OCI-LY7 (cell line): ENCODE measurements around the gene IKZF1. TPM values are rescaled to one million over a fixed set of nuclear protein-coding genes. Genes with fewer than 3 reads are reported as not detected.
A peak's percentile ranks its signal among the peaks of the same experiment; 100 is the strongest.

Source experiments
- BruUV-seq: library from RNA; stranded (reverse); fragments of 400-500 nt; replicated peaks from 2 replicates; lab custom pipeline; 2021; lab: Mats Ljungman, UMichigan
- CTCF ChIA-PET: fragments of 300-600 bp; sonication (Branson Sonifier 250); formaldehyde crosslinking; loops from one replicate; lab custom pipeline; 2022; ENCODE audit warnings: antibody characterized with exemption; ENCODE audit not compliant: unreplicated experiment; lab: Charles Lee
- POLR2A ChIA-PET: fragments of 300-600 bp; sonication (Branson Sonifier 250); formaldehyde crosslinking; loops from one replicate; lab custom pipeline; 2022; ENCODE audit warnings: antibody characterized with exemption; lab: Charles Lee
- DNase-seq: peaks from one replicate; pipeline ENCODE4 v3.0.0-alpha.2; 2015; ENCODE audit warnings: low spot score
- H2AFZ ChIP-seq: fragments of 200-600 bp; sonication (generic), shearing (Covaris generic); 2 replicates; pipeline ENCODE4 v1.6.1; 2014; ENCODE audit warnings: mild to moderate bottlenecking, antibody characterized with exemption, low read length, moderate library complexity
- H3K27ac ChIP-seq: fragments of 200-600 bp; sonication (generic); 2 replicates; pipeline ENCODE4 v1.5.1; 2014; ENCODE audit warnings: mixed run types, low read depth, mild to moderate bottlenecking, moderate library complexity, low read length, inconsistent platforms; ENCODE audit not compliant: poor library complexity, severe bottlenecking
- H3K36me3 ChIP-seq: fragments of 200-600 bp; sonication (generic); 2 replicates; pipeline ENCODE4 v1.6.1; 2014; ENCODE audit warnings: mild to moderate bottlenecking, antibody characterized with exemption, low read length, moderate library complexity, mixed read lengths; ENCODE audit not compliant: insufficient read depth
- H3K4me1 ChIP-seq: fragments of 200-600 bp; sonication (generic); 2 replicates; pipeline ENCODE4 v1.5.1; 2014; ENCODE audit warnings: mild to moderate bottlenecking, low read length; ENCODE audit not compliant: insufficient read depth, poor library complexity, severe bottlenecking
- H3K4me2 ChIP-seq: fragments of 200-600 bp; sonication (generic); 2 replicates; pipeline ENCODE4 v1.6.1; 2014; ENCODE audit warnings: mild to moderate bottlenecking, low read length
- H3K4me3 ChIP-seq: fragments of 200-600 bp; sonication (generic); 2 replicates; pipeline ENCODE4 v1.5.1; 2014; ENCODE audit warnings: mild to moderate bottlenecking, low read depth, low read length; ENCODE audit not compliant: poor library complexity, severe bottlenecking
- H3K79me2 ChIP-seq: fragments of 200-600 bp; sonication (generic); 2 replicates; pipeline ENCODE4 v1.6.1; 2016; ENCODE audit warnings: low read depth, mild to moderate bottlenecking, low read length, moderate library complexity, mixed read lengths; ENCODE audit not compliant: insufficient read depth
- H3K9me2 ChIP-seq: fragments of 200-600 bp; sonication (generic); 2 replicates; pipeline ENCODE4 v1.6.1; 2016; ENCODE audit warnings: mild to moderate bottlenecking, low read length, mixed read lengths; ENCODE audit not compliant: insufficient read depth
- H3K9me3 ChIP-seq: fragments of 200-600 bp; sonication (generic); 2 replicates; pipeline ENCODE4 v1.6.1; 2014; ENCODE audit warnings: mild to moderate bottlenecking, mixed run types, low read length, mixed read lengths
- H4K20me1 ChIP-seq: fragments of 200-600 bp; sonication (generic); 2 replicates; pipeline ENCODE4 v1.6.1; 2014; ENCODE audit warnings: mild to moderate bottlenecking, antibody characterized with exemption, low read length, moderate library complexity, mixed read lengths; ENCODE audit not compliant: insufficient read depth
- EZH2phosphoT487 ChIP-seq: fragments of 200-600 bp; sonication (generic); IDR thresholded peaks from 2 replicates; pipeline ENCODE4 v1.6.1; 2018; ENCODE audit warnings: low read depth, borderline replicate concordance, mild to moderate bottlenecking, mixed run types, antibody characterized with exemption, low read length, moderate library complexity, mixed read lengths
- intact Hi-C: fragments of 100-400 bp; cut with micrococcal nuclease; formaldehyde crosslinking; loops from one replicate; pipeline ENCODE4 v1.10.0; 2022; ENCODE audit not compliant: unreplicated experiment
- total RNA-seq, 2 experiments: library from RNA; depleted of rRNA in 1 of 2; stranded (reverse); fragments of >200 nt in 1 of 2; shearing (Covaris generic) in 1 of 2; gene quantifications; 2 replicates each; pipeline ENCODE4 v1.2.3, GENCODE V29; 2014 to 2022
- TF ChIP-seq, protein P1 (sequence below): fragments of 200-600 bp; sonication (generic); conservative IDR thresholded peaks from 2 replicates; pipeline ENCODE4 v1.5.1; 2014; ENCODE audit warnings: mild to moderate bottlenecking, antibody characterized with exemption, low read length, moderate library complexity, mixed read lengths

IKZF1 gene
- total RNA-seq, 2 experiments from 2014 or later, result 108 to 161 TPM

DNA sequence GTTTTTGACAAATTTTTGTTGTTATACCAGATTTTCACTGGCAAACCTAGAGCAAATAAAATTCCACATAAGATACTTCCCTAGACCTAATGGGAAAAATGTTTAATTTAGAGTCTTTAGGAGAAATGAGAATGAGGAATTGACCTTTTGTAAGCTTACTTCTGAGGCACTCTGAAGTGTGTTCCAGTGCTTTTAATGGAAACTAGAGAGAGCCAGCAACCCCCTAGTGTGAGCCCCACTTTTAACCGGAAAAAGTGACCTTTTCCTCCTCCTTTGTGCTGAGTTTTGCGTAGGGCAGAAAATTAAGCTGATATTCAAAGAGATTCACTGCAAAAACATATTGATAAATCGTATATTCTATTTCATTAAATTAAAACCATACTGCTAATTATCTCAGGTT is 5.2 kb downstream of the IKZF1 start:
- peak overlapping the region; percentile 86 for H3K27ac ChIP-seq
- peak overlapping the region; percentile 71 for H3K4me3 ChIP-seq
- ChIA-PET POLR2A (interaction anchor here (1.0 to 14.5 kb wide), 21 partner anchors 9 to 162 kb away, joined by 3 to 293 read pairs (median 7); no protein-coding TSS in a partner anchor), CTCF (interaction anchor here (0.6 to 2.0 kb wide), 5 partner anchors 10 to 163 kb away, joined by 3 to 7 read pairs (median 3); no protein-coding TSS in a partner anchor)
- TF ChIP-seq EZH2phosphoT487, result no peak
- TF ChIP-seq, protein P1, sequence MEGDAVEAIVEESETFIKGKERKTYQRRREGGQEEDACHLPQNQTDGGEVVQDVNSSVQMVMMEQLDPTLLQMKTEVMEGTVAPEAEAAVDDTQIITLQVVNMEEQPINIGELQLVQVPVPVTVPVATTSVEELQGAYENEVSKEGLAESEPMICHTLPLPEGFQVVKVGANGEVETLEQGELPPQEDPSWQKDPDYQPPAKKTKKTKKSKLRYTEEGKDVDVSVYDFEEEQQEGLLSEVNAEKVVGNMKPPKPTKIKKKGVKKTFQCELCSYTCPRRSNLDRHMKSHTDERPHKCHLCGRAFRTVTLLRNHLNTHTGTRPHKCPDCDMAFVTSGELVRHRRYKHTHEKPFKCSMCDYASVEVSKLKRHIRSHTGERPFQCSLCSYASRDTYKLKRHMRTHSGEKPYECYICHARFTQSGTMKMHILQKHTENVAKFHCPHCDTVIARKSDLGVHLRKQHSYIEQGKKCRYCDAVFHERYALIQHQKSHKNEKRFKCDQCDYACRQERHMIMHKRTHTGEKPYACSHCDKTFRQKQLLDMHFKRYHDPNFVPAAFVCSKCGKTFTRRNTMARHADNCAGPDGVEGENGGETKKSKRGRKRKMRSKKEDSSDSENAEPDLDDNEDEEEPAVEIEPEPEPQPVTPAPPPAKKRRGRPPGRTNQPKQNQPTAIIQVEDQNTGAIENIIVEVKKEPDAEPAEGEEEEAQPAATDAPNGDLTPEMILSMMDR, result 0 out of 2 replicates have a peak, but pooled peaks have one; percentile 6
- H4K20me1 ChIP-seq, result peaks cover 7% of the 10 kb centered on the region; the same call in 1 of the 2 replicates
- TSS peak; percentile 94 for BruUV-seq
- H3K9me2 ChIP-seq, result no peaks in the 10 kb centered on the region
- no peaks in the 10 kb centered on the region for H3K9me3 ChIP-seq
- H3K79me2 ChIP-seq, result peaks cover 97% of the 10 kb centered on the region
- no peak overlapping the region; the same call in 1 of the 2 replicates for H2AFZ ChIP-seq
- peak overlapping the region; percentile 99 for H3K4me2 ChIP-seq
- peaks cover 33% of the 10 kb centered on the region for H3K36me3 ChIP-seq
- H3K4me1 ChIP-seq, result peaks cover 47% of the 10 kb centered on the region
- peak; percentile 59 for DNase-seq
- intact Hi-C loops, result loop anchor here (1.0 to 5.0 kb wide), 5 partner anchors 28 to 161 kb away; no protein-coding TSS in a partner anchor

DNA sequence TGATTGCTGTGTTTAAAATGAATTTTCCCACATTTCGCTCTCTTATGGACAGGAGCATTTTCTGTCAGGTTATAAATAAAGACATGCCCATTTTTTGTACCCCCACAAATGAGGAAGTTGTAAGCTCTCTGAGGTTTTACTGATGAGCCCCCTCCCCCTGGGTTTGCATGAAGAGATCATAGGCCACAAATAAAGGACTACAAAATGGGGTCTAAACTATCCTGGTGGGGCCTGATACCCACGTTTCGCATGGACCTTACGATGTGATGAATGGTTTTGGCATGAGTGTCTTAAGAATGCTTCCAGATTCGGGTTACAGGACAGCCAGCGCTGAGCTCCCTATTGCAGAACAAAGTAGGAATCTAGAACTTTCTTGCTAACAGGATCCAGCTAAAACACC is 5.8 kb downstream of the IKZF1 start:
- no peak for TF ChIP-seq EZH2phosphoT487
- TF ChIP-seq, protein P1, result 0 out of 2 replicates have a peak, but pooled peaks have one; percentile 3
- intact Hi-C loops, result loop anchor here (1.0 kb wide), 1 partner anchor 29 kb away; no protein-coding TSS in a partner anchor
- no peaks in the 10 kb centered on the region for H3K9me3 ChIP-seq
- ChIA-PET POLR2A (interaction anchor here (0.7 to 14.5 kb wide), 28 partner anchors 10 to 162 kb away, joined by 3 to 293 read pairs (median 5); no protein-coding TSS in a partner anchor), CTCF (interaction anchor here (0.6 to 2.0 kb wide), 9 partner anchors 10 to 164 kb away, joined by 3 to 7 read pairs (median 3); no protein-coding TSS in a partner anchor)
- no TSS peak for BruUV-seq
- H3K79me2 ChIP-seq, result peaks cover 99% of the 10 kb centered on the region
- peak overlapping the region; percentile 71 for H3K4me3 ChIP-seq
- H3K4me2 ChIP-seq, result peak overlapping the region; percentile 99
- peak overlapping the region; percentile 86 for H3K27ac ChIP-seq
- peaks cover 53% of the 10 kb centered on the region for H3K4me1 ChIP-seq
- peak; percentile 78 for DNase-seq
- H3K9me2 ChIP-seq, result no peaks in the 10 kb centered on the region
- H4K20me1 ChIP-seq, result peaks cover 8% of the 10 kb centered on the region; the same call in 1 of the 2 replicates
- peaks cover 34% of the 10 kb centered on the region for H3K36me3 ChIP-seq
- H2AFZ ChIP-seq, result no peak overlapping the region
